WI38 (cell line): ENCODE measurements around the gene CFAP46.

Experiments used
- H3K4me3 ChIP-seq: 2 replicates; pipeline ENCODE4 v1.5.1; 2011; ENCODE audit warnings: low read depth, mild to moderate bottlenecking, control low read depth, low read length
- TF ChIP-seq, protein P1 (sequence below): IDR thresholded peaks from 2 replicates; pipeline ENCODE4 v1.5.1; 2012; ENCODE audit warnings: low read depth, mild to moderate bottlenecking, control low read depth, low read length

Gene CFAP46

GRCh38 chr10:132820056-132820455 is 122.3 kb downstream of the CFAP46 start:
- TF ChIP-seq, protein P1, sequence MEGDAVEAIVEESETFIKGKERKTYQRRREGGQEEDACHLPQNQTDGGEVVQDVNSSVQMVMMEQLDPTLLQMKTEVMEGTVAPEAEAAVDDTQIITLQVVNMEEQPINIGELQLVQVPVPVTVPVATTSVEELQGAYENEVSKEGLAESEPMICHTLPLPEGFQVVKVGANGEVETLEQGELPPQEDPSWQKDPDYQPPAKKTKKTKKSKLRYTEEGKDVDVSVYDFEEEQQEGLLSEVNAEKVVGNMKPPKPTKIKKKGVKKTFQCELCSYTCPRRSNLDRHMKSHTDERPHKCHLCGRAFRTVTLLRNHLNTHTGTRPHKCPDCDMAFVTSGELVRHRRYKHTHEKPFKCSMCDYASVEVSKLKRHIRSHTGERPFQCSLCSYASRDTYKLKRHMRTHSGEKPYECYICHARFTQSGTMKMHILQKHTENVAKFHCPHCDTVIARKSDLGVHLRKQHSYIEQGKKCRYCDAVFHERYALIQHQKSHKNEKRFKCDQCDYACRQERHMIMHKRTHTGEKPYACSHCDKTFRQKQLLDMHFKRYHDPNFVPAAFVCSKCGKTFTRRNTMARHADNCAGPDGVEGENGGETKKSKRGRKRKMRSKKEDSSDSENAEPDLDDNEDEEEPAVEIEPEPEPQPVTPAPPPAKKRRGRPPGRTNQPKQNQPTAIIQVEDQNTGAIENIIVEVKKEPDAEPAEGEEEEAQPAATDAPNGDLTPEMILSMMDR: no peak
- no peak overlapping the region for H3K4me3 ChIP-seq

GRCh38 chr10:132817701-132818211 is 124.6 kb downstream of the CFAP46 start:
- H3K4me3 ChIP-seq: no peak overlapping the region
- TF ChIP-seq, protein P1: no peak

GRCh38 chr10:132816718-132817117 is 125.7 kb downstream of the CFAP46 start:
- H3K4me3 ChIP-seq: no peak overlapping the region
- TF ChIP-seq, protein P1: no peak

DNA sequence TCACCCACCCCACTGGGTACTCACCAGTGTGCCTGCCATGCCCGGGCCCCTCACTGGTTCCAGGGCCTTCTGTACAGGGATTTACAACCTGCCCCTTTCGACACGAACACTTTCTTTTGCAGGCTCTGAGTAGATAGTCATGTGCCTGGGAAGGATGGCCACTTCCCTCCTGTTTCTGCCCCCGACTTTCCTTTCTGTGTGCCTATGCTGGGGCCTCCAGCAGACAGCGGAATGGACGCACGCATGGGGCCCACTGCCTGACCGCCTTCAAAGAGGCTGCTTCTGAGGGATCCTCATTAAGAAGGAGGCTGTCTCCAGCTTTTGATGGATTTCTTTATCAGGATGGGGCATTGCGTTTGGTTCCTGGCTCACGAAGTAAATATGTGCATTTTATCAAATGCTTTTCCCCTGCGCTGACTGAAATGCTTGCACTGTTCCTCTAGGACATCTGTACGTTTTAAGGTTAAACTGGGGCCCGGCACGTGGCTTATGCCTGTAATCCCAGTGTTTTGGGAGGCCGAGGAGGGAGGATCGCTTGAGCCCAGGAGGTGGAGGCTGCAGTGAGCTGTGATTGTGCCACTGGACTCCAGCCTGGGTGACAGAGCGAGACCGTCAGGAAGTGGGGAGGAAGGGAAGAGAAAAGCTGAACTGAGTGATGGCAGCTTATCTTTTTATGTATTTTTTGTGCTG is 127.1 kb downstream of the CFAP46 start:
- H3K4me3 ChIP-seq: no peak overlapping the region
- TF ChIP-seq, protein P1: no peak

DNA sequence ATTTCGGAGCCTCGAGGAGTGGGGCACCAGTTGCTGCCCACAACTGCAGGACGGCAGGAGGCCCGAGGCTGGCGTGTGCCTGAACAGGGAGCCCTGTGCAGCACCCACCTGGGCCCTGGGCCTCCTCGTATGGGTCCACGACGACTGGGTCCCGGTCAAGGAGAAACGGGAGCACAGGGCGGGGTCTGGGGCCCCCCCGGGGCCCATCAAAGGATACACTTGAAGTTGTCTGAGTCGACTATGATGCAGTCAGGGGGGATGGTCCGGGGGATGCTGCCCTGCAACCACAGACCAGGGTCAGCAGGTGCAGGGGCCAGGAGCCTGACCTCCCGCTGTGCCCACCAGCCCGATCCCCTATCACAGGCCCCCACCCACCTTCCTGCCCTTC is 127.9 kb downstream of the CFAP46 start:
- TF ChIP-seq, protein P1: no peak

DNA sequence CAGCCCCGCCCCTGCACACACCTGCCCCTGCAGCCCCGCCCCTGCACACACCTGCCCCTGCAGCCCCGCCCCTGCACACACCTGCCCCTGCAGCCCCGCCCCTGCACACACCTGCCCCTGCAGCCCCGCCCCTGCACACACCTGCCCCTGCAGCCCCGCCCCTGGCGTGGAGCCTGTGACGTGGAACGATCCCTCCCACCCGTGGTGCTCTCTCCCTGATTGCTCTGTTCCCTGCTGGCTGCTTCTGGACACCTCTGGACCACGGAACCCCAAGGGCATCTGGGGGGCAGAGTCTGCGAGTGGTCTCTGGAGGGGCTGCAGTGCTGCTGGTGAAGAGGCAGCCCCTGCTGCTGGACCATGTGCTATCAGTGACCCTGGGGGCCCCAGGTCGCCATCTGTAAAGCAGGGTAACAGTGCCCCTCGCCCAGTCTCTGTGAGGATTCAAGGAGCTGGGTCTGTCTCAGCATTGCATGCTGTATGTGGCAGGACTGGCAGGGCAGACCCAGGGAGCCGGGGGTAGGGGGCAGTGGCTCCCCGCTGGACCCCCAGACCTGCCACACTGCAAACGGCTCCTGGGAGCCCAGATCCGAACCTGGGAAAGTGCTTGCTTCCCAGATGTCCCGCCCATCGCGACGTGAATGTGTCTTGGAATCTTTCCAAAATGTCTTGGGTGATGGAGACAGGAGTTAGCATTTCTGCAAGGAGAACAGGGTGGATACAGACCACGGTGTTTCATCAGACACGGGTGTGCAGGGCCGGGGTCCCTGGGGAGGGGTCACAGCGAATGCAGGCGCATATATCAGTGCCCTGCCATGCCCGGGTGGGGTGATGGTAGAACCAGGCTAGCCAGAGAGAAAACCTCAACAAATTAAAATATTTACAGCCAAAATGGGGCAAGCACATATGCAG is 128.6 kb downstream of the CFAP46 start:
- TF ChIP-seq, protein P1: no peak
- H3K4me3 ChIP-seq: no peak overlapping the region

More for the DNA sequence above, 127.9 kb downstream of the CFAP46 start:
- H3K4me3 ChIP-seq: no peak overlapping the region

DNA sequence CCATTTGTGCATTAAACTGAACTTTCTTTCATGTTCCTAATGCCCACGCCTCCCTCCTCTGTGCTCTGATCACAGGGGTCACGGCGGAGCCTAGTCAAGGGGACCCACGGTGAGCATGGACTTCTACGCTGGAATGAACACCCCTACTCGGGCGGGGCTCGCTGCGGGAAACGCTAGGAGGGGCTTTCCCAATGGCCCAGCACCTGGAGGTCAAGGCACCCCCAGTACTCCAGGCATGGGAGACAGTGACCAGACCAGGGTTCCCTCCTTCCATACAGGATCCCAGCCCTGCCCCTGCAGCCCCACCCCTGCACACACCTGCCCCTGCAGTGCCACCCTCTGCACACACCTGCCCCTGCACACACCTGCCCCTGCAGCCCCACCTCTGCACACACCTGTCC is 129.4 kb downstream of the CFAP46 start:
- TF ChIP-seq, protein P1: no peak
- H3K4me3 ChIP-seq: no peak overlapping the region
